ENCODE data around the gene NAMPT. TPM values are rescaled to one million over a fixed set of nuclear protein-coding genes. Genes with fewer than 3 reads are reported as not detected.
A peak's percentile ranks its signal among the peaks of the same experiment; 100 is the strongest.

NAMPT gene
- total and polyA plus RNA-seq, 9 of the 15 experiments (the other 6 are each of a cell fraction or from before 2014, with no cell fraction given), result 41.1 to 160 (median 106) TPM

- TF ChIP-seq KLF10 (CRISPR knock-in tag; IDR thresholded peaks at IDR 0.05), result no peak
- TF ChIP-seq TSC22D4 (tag; IDR thresholded peaks at IDR 0.05), result no peak
- no peak for TF ChIP-seq TSHZ1 (CRISPR knock-in tag; IDR thresholded peaks at IDR 0.05)
- no peak for TF ChIP-seq BRCA1 (IDR thresholded peaks at IDR 0.05)
- no peak for TF ChIP-seq BRCA1 (CRISPR knock-in tag; IDR thresholded peaks at IDR 0.05)
- TF ChIP-seq CAMTA2 (CRISPR knock-in tag; conservative IDR thresholded peaks at IDR 0.05), result no peak
- TF ChIP-seq FOXJ3 (CRISPR knock-in tag; IDR thresholded peaks at IDR 0.05), result no peak
- peak; percentile 67; the same call in 1 of the 2 replicates for TF ChIP-seq PHF8 (IDR thresholded peaks at IDR 0.05; ENCODE audit: borderline replicate concordance, low read length)
- no peak for TF ChIP-seq ETV1 (tag; conservative IDR thresholded peaks at IDR 0.05; ENCODE audit: low read depth)
- TF ChIP-seq RREB1 (CRISPR knock-in tag; IDR thresholded peaks at IDR 0.05), result no peak; the same call in 1 of the 2 replicates
- TF ChIP-seq ID3 (CRISPR knock-in tag; IDR thresholded peaks at IDR 0.05), result no peak
- TF ChIP-seq ID3 (tag; IDR thresholded peaks at IDR 0.05), result no peak
- peak; percentile 45; the same call in 1 of the 2 replicates for TF ChIP-seq ZKSCAN1 (IDR thresholded peaks at IDR 0.05; ENCODE audit: low read depth, low read length)
- TF ChIP-seq FOXA3 (CRISPR knock-in tag; conservative IDR thresholded peaks at IDR 0.05 in 1 of 2, IDR thresholded peaks at IDR 0.05 in 1 of 2), result no peak
- peak; percentile 93 for TF ChIP-seq TFAP4 (CRISPR knock-in tag; IDR thresholded peaks at IDR 0.05; ENCODE audit: borderline replicate concordance)
- no peak for TF ChIP-seq TGIF2 (CRISPR knock-in tag; IDR thresholded peaks at IDR 0.05)
- TF ChIP-seq TCF7L2 (IDR thresholded peaks at IDR 0.05; ENCODE audit: low read depth, low read length), result no peak
Measured at GRCh38 chr7:106285051-106285854, 470 bp upstream of the NAMPT start (continued).

Measured in K562 (cell line).